ENCODE data around the gene KLHL1.

KLHL1 gene

DNA sequence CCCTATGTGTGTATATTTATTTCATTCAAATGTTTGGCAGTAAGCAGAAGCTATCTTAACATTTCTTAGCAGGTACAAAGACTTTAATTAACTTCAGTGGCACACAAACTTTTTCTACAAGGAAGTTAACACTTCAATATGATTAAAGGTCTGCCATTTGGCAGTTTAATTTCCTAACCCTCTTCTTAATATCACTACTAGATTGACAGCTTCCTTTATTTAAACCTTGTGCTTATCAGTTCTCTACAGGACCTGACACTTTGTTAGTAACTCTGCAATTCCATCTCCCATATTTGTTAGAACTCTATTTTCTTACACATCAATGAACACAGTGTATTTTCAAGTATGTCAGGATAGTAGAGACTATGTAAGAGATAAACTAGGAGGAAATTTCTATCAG lies 153.0 kb downstream of the KLHL1 start:
- Histone ChIP-seq H3K9me3 (ENCODE audit: insufficient read depth, low read depth, low read length) (no peaks in the 10 kb centered on the region), H3K4me2 (ENCODE audit: low read depth, low read length, poor library complexity, severe bottlenecking) (no peak overlapping the region), H3K27me3 (ENCODE audit: insufficient read depth, low read length, poor library complexity, severe bottlenecking) (no peaks in the 10 kb centered on the region), H3F3A (ENCODE audit: low read depth) (no peaks in the 10 kb centered on the region), H2AFZ (ENCODE audit: low read length) (no peak overlapping the region), H3K4me3 (ENCODE audit: low read length, poor library complexity, severe bottlenecking) (no peak overlapping the region), H4K20me1 (ENCODE audit: insufficient read depth, low read length, poor library complexity, severe bottlenecking) (no peaks in the 10 kb centered on the region), H3K4me1 (ENCODE audit: insufficient read depth, low read length, poor library complexity, severe bottlenecking) (no peaks in the 10 kb centered on the region), H3K9ac (ENCODE audit: low read depth, low read length, poor library complexity, severe bottlenecking) (no peak overlapping the region), H3K79me2 (ENCODE audit: insufficient read depth, low read length) (no peaks in the 10 kb centered on the region), H3K9me2 (replicated peaks; ENCODE audit: low read depth, low read length) (no peaks in the 10 kb centered on the region), H3K36me3 (ENCODE audit: insufficient read depth, low read length) (no peaks in the 10 kb centered on the region)
- TF ChIP-seq, protein P1, sequence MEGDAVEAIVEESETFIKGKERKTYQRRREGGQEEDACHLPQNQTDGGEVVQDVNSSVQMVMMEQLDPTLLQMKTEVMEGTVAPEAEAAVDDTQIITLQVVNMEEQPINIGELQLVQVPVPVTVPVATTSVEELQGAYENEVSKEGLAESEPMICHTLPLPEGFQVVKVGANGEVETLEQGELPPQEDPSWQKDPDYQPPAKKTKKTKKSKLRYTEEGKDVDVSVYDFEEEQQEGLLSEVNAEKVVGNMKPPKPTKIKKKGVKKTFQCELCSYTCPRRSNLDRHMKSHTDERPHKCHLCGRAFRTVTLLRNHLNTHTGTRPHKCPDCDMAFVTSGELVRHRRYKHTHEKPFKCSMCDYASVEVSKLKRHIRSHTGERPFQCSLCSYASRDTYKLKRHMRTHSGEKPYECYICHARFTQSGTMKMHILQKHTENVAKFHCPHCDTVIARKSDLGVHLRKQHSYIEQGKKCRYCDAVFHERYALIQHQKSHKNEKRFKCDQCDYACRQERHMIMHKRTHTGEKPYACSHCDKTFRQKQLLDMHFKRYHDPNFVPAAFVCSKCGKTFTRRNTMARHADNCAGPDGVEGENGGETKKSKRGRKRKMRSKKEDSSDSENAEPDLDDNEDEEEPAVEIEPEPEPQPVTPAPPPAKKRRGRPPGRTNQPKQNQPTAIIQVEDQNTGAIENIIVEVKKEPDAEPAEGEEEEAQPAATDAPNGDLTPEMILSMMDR (conservative IDR thresholded peaks at IDR 0.05; ENCODE audit: low read length) = no peak
- TF ChIP-seq EZH2phosphoT487 (IDR thresholded peaks at IDR 0.05; ENCODE audit: borderline replicate concordance) = no peak

DNA sequence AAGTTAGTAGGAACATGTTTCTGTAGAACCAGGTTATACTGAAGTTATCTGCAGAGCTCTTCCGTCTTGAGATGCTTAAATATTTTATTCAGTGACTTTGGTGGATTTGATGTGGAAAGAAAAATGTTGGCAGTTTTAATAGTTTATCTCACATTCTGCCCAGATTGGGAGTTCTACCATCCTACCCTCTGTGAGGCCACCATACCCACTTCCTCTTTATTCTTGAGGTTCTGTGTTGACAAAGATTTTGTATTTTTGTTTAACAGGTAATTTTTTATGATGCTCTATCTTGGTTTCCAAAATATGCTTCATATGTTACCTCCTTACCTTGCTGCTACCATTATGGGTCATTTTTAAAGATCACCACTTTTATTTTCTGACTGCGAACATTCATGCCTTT lies 156.8 kb downstream of the KLHL1 start:
- Histone ChIP-seq H3K4me1 (ENCODE audit: insufficient read depth, low read length, poor library complexity, severe bottlenecking) (no peaks in the 10 kb centered on the region), H3K79me2 (ENCODE audit: insufficient read depth, low read length) (no peaks in the 10 kb centered on the region), H3K36me3 (ENCODE audit: insufficient read depth, low read length) (no peaks in the 10 kb centered on the region), H3K4me2 (ENCODE audit: low read depth, low read length, poor library complexity, severe bottlenecking) (no peak overlapping the region), H2AFZ (ENCODE audit: low read length) (no peak overlapping the region), H3K9ac (ENCODE audit: low read depth, low read length, poor library complexity, severe bottlenecking) (no peak overlapping the region), H3F3A (ENCODE audit: low read depth) (no peaks in the 10 kb centered on the region), H3K4me3 (ENCODE audit: low read length, poor library complexity, severe bottlenecking) (no peak overlapping the region), H3K27me3 (ENCODE audit: insufficient read depth, low read length, poor library complexity, severe bottlenecking) (no peaks in the 10 kb centered on the region), H4K20me1 (ENCODE audit: insufficient read depth, low read length, poor library complexity, severe bottlenecking) (no peaks in the 10 kb centered on the region), H3K9me2 (replicated peaks; ENCODE audit: low read depth, low read length) (no peaks in the 10 kb centered on the region), H3K9me3 (ENCODE audit: insufficient read depth, low read depth, low read length) (no peaks in the 10 kb centered on the region)
- no peak for TF ChIP-seq EZH2phosphoT487 (IDR thresholded peaks at IDR 0.05; ENCODE audit: borderline replicate concordance)
- TF ChIP-seq, protein P1 (conservative IDR thresholded peaks at IDR 0.05; ENCODE audit: low read length) = no peak

DNA sequence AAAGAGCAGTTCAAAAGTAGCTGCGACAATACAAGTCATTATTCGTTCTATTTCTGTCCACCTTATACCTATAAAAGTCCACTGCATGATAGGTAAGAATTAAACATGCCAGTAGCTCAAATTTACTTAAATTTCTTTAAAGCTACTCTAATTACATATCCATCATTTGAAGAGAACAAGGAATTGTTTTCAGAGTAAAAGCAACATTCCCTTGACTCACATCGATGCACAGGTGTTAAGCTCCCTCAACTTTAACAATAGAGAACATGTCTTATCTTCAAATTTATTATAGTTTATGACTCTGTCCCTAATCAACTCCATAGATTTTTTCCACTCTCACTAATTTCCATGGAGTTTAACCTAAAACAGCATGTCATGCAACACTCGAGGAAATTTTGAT lies 158.1 kb downstream of the KLHL1 start:
- TF ChIP-seq, protein P1 (conservative IDR thresholded peaks at IDR 0.05; ENCODE audit: low read length) = no peak
- TF ChIP-seq EZH2phosphoT487 (IDR thresholded peaks at IDR 0.05; ENCODE audit: borderline replicate concordance) = no peak

More for the DNA sequence above, 158.1 kb downstream of the KLHL1 start:
- Histone ChIP-seq H2AFZ (ENCODE audit: low read length) (no peak overlapping the region), H3K9me3 (ENCODE audit: insufficient read depth, low read depth, low read length) (no peaks in the 10 kb centered on the region), H3F3A (ENCODE audit: low read depth) (no peaks in the 10 kb centered on the region), H3K4me3 (ENCODE audit: low read length, poor library complexity, severe bottlenecking) (no peak overlapping the region), H3K4me1 (ENCODE audit: insufficient read depth, low read length, poor library complexity, severe bottlenecking) (no peaks in the 10 kb centered on the region), H3K9ac (ENCODE audit: low read depth, low read length, poor library complexity, severe bottlenecking) (no peak overlapping the region), H4K20me1 (ENCODE audit: insufficient read depth, low read length, poor library complexity, severe bottlenecking) (no peaks in the 10 kb centered on the region), H3K36me3 (ENCODE audit: insufficient read depth, low read length) (no peaks in the 10 kb centered on the region), H3K4me2 (ENCODE audit: low read depth, low read length, poor library complexity, severe bottlenecking) (no peak overlapping the region), H3K27me3 (ENCODE audit: insufficient read depth, low read length, poor library complexity, severe bottlenecking) (no peaks in the 10 kb centered on the region), H3K79me2 (ENCODE audit: insufficient read depth, low read length) (no peaks in the 10 kb centered on the region), H3K9me2 (replicated peaks; ENCODE audit: low read depth, low read length) (no peaks in the 10 kb centered on the region)

Data from Loucy (cell line).